ENCODE results near the gene RACGAP1.

RACGAP1 gene

GRCh38 chr12:49939307-49939706, 86.0 kb downstream of the RACGAP1 start:
- DNase-seq, result no peak

Measured in NCI-H2171 treated with DMSO at 0.1 percent for 48 hours (cell line).